Stimulated activated CD8-positive, alpha-beta memory T cell treated with anti-CD3 and anti-CD28 coated beads, Interleukin-15, amount 100 ng/mL, for 48 hours (primary cell): ENCODE measurements around the gene ANKRD6.

ENCODE experiments used
- DNase-seq, 2 donors: peaks; one replicate each; pipeline ENCODE4 v3.0.0-alpha.2; 2020; ENCODE audit warnings: low read depth in 2 of 2

Gene ANKRD6

DNA sequence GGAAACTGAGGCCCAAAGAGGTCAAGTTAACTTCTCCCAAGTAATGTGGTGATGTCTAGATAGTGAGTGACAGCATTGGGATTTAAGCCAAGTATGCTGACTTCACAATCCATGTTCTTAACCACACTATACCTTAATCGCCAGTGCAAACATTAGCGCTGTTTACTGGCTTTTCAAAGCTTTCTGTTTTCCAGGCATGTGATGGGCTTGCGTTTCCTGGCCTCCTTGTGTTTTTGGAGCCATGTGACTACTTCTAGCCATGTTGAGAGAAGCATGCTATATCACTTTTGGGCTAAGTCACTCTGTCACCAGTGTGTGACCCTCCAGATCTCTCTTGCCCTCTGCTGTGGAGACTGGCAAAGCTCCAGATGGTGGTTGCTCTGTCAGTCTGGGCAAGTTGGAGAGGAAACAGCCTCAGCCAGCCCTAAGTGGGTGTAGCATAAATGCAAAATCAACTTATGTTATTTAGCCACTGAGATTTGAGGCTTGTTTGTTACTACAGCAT lies 76.9 kb downstream of the ANKRD6 start:
- DNase-seq = no peak

DNA sequence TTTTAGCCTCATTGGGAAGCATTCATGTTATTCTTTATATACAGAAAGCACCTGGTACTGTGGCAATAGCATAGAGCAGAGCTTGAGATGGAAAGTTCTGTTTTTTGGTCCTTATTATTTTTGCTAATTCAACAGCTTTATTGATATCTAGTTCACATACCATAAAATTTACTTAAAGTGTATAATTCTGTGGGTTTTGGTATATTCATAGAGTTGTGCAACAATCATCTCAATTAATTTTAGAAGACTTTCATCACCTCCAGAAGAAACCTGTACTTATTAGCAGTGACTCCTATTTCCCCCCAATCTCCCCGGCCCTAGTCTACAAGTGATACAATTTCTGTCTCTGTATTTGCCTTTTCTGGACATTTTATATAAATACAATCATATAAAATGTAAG lies 77.4 kb downstream of the ANKRD6 start:
- DNase-seq = no peak

DNA sequence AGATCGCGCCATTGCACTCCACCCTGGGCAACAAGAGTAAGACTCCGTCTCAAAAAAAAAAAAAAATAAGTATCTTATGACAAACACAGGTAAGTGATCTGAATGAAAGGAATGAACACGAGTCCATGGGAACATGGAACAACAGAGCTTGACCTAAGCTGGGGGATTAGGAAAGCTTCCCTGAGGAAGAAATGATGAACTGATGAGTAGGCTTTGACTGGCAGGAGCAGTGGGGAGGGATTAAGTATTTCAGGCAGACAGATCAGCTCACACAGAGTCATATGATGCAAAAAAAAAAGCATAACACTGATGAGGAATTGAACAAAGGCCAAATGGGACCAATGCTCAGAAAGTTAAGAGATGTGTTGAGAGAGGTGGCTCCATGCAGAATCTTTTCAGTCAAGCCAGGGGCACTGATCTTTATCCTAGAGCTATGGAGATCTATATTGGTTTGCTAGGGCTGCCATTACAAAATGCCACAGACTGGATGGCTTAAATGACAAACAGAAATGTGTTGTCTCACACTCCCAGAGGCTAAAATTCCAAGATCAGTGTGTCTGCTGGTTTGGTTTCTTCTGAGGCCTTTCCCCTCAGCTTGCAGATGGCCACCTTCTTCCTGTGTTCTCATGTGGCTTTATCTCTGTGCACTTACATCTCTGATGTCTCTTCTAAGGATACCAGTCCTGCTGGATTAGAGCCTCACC lies 85.6 kb downstream of the ANKRD6 start:
- no peak for DNase-seq

DNA sequence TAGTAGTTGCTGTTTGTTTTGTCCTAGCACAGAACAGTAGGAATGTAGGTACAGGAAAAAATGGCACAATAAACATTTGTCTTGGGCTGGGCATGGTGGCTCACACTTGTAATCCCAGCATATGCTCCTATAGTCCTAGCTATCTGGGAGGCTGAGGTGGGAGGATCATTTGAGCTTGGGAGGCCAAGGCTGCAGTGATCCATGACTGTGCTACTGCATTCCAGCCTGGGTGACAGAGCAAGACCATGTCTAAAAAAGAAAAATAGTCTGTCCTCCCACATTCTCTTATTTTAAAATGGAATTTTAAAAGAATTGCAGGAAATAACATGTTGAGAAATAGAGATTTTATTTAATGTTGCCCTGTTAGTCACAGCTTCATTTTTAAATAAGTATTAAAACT lies 87.8 kb downstream of the ANKRD6 start:
- no peak for DNase-seq

DNA sequence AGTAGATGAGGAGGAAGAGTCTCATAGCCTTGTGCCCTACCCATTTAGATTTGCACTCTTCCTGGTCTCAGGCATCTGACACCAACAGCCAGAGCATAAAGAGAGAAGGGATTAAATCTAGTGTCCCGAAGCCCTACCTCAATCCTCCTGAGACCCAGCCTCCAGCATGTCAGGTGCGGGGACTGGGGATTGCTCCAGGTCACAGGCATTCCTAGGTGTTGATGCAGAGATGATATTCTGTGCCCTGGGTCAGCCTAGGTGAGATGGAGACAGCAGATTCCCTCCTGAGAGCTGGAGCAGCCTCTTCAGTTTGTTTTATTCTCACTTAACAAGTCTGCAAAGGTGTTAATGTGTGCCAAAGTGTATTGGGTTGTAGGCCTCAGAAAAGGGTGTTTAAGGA lies 89.8 kb downstream of the ANKRD6 start:
- no peak for DNase-seq

DNA sequence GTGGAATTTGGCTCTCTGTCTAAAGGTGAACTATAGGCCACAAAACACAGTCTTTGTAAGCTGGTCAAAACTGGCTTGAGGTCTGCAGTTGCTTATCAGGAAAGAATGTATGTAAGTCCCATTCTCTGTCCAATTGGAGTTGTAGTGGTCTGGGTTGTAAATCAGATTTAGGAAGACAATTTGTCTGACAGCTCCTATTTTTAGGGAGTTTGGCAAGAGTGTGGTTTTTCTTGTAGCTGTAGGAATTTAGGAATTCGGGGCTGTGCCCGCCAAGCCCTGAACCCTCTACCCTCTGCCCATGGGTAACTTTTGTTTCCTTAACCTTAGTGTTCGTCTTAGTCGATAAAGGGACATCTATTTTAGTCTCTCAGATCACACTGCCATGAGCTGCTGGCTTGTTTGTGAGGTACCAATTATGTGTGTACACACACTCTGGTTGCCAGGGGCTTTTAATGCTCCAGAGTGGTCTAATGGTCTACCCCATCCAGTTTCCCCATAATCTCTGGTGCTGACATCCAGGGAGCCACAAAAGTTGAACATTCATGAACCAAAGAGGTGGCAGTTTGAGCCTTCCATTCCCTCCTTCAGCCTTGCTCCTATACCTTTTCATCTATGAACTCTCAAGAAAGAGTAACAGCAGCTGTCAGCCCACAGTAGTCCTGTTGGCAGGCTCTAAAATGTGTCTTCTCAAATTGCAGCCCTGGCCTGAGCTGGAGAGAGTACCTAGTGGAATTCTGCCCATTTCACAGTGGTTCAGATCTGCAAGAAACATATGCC lies 93.0 kb downstream of the ANKRD6 start:
- DNase-seq = no peak

DNA sequence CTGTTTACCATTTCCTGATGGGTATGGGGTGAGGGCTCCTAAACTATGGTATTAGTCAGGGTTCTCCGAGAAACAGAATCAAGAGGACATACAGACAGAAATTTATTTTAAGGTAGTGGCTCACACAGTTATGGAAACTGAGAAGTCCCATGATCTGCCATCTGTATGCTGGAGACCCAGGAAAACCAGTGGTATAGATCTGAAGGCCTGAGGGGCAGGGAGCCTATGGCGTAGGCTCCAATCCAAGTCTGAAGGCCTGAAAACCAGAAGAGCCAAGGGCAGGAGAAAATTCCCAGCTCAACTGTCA lies 93.6 kb downstream of the ANKRD6 start:
- no peak for DNase-seq

DNA sequence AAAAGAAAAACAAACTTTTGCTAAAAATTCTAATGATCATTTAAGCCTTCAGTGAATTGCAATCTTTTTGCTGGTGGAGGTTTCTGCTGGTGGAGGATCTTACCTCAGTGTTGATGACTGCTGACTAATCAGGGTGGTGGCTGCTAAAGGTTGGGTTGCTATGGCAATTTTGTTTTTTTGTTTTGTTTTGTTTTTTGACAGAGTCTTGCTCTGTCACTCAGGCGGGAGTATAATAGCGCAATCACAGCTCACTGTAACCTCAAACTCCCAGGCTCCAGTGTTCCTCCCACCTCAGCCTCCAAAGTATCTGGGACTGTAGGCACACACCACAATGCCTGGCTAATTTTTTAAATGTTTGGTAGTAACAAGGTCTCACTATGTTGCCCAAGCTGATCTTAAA lies 94.7 kb downstream of the ANKRD6 start:
- DNase-seq = no peak

DNA sequence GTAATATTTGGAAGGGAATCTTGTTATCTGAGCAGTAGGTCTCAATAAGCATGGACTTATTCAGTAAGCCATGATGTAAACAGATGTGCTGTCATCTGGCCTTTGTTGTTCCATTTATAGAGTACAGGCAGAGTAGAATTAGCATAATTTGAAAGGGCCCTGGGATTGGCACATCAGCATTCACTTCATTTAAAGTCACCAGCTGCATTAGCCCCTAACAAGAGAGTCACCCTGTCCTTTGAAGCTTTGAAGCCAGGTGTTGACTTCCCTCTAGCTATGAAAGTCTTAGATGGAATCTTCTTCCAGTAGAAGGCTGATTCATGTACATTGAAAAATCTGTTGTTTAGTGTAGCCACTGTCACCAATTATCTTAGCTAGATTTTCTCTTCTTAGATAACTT lies 95.9 kb downstream of the ANKRD6 start:
- no peak for DNase-seq

DNA sequence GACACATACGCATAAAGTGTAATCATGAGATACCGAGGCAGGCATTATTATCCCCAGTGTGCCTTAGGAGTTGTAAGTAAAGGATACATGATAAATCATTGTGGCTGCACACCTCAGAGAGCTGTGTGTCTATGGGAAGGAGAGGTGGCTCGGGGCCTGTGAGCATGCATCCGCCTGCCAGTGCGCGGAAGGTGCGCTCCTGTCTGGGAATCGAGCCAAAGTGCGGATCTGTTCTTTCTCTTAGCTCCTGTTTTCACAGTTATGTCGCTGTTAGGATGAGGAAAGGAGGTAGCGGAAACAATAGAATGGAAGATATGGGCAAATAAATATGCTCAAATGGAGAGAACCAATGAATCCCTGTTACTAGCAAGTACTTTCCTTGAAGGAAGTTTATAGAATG lies 98.0 kb downstream of the ANKRD6 start:
- no peak for DNase-seq

DNA sequence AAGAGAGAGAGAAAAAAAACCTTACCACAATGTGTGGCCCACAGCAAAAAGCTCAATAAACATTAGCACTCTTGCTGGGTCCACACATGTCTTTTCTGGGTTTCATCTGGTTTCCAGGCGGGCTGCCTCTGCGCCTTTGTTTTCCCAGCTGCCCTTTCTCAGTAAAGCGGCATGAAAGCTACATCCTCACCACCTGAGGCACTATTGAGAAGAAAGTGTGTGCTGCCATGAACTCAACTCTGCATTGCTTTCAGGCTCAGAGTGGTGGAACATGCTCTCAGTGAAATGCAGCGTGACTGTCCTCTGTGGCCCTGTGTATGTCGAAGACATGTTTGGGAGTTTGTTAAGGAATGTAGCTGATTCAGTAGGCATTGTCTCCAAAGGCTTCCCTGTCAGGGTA lies 103.3 kb downstream of the ANKRD6 start:
- no peak for DNase-seq

DNA sequence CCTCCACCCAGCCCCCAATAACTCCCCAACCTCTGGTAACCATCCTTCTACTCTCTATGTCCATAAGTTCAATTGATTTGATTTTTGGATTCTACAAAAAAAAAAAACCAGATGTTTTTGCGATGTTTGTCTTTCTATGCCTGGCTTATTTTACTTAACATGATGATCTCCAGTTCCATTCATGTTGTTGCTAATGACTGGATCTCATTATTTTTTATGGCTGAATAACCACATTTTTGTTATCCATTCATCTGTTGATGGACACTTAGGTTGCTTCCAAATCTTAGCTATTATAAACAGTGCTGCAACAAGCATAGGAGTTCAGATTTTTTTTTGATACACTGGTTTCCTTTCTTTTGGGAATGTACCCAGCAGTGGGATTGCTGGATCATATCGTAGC lies 106.8 kb downstream of the ANKRD6 start:
- DNase-seq = no peak

DNA sequence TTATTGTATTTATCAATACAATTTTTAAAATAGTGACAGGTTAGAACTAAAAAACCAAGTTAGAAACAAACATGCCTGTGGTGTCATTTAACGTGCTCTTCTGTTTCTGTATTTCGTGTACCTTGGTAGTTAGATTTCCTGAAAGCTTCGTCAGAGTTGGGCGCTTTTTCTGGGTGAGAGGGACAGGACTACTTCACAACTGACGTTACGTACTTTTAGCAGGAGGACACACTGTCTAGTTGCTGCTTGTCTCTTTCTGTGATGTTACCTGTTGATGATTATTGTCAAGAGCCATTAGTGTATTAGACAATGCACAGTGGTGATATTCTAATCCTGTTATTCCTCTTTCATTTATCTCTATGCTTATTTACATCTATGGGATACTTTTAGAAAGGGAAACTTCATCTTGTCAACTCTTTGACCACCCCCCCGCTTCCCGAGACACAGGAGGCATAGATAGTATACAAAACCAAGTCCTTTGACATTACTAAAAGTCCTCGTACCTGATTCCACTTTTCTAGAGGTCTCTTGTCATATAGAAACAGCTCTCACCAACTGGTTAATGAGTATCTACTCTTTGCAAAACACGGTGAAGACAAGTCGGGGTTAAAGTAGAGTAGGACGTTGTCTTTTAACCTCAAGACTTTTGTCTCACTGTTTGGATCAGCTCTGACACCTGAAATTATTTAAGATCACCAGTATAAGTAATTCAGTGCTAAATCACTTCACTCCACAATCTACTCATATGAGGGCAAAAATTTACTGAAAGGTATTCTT lies 109.3 kb downstream of the ANKRD6 start:
- no peak for DNase-seq

DNA sequence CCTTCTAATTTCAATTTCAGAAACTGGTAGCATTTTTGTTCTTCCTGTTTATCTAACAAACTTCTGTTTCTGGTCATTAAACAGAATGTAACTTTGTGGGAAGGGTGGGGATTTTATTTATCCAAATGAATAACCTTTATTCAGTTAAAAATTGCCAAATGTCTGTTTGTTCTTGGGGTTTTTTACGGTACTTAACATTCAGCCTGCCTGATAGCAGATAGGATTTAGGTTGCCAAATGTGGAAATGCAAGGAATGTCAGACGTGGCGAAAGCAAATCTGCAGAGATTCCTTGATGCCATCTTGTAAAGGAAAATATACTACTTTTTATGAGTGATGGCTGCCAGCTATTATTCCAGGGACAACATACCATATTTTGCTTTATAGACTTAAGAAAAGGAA lies 109.9 kb downstream of the ANKRD6 start:
- DNase-seq = no peak

DNA sequence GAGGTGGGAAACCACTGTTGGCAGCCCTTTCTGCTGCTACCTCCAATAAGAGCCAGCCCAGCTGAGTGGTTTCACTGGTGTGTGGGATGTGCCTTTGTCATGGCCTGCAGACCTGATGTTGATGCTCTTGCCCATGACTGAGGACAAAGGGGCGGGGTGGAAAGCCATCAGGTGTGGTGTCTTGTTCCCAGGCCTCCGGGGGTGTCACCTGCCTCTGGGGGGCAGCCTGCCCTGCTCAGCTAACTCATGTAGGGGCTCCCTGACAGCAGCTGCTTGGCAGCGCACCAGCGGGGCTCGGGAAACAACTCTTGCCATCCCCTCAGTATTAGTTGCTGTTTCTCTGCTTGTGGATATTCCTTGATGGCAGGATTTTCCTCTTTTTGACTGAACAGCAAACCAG lies 114.3 kb downstream of the ANKRD6 start:
- no peak for DNase-seq

DNA sequence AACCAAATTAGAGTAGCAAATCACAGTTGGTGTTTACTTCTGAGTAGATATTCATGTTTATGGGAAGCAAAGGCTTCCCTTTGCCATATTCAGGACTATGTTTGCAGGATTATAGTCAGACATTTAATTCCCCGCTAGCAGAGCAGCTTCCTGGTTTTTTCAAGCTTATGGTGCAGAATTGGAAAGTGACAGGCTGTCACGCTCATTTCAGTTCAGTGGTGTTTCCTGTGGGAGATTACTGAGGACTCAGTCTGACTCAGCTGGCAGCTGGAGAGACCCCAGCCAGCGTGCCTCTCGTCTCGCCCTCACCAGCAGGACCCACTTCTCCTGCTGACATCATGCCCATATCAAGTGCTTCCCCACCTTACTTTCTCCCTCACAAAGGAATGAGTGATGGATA lies 120.5 kb downstream of the ANKRD6 start:
- no peak for DNase-seq

DNA sequence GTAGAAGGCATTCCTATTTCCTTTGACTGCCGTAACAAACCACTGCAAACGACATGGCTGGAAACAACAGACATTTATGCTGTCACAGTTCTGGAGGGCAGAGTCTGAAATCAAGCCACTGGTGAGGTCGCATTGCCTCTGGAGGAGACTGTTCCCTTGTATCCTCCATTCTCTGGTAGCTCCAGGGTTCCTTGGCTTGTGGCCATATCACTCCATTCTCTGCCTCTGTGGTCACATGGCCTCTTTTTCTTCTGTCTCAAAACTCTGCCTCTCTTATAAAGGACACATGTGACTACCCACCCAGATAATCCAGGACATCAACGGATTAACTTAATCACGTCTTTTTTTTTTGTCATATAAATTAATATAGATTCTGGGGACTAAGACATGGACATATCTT lies 121.2 kb downstream of the ANKRD6 start:
- DNase-seq = no peak

DNA sequence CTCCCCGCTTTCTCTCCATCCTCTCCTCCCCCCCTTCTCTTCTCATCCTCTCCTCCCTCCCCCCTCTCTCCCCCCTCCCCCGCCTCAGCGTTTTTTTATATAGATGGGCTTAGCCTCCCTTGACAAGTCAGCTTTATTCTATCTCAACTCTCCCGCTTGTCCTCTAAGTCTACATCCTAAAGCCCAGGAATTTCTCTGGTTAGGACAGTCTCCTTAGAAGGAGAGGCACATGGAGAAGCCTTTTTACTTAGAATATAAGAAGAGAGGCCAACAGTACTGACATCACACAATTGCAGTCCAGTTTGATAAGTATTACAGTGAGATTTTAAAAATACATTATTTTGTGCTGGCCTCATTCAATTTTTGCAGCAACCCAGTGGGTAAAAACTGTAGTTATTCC lies 122.1 kb downstream of the ANKRD6 start:
- DNase-seq = no peak

DNA sequence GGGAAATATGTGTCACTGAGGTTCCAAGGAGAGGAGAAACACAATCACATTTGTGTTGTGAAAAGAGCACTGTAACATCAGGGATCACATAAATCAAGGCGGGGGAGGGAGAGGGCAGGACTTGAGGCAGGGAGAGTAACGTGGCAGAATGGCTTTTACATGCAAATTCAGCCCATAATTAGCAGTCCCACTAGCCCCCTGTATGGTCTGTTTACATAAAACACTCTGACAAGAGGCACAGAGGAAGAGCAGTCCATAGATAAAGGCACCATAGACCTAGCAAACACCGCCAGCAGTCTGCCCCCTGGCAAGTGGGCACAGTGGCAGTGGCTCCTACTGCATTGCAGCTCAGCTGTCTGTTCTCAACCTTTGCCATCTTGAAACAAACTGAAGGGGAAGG lies 122.9 kb downstream of the ANKRD6 start:
- DNase-seq = no peak

DNA sequence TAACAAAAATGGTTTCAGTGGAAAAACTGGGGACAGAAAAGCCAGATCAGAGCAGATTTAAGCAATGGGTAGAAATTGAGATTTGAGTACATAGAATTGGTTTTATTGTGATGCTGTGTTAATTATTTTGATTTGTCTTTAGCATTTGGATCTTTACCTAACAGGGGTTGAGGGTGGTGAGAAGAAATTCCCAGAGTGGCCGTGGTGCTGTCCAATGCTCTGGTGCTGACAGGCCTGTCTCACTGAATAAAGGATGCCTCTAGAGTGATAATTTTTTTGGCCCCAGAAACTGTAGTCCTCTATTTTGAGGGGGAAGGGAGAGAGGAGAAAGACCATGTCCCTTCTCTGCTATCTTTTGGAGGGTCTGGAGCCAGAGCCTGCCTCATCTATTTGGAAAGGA lies 126.5 kb downstream of the ANKRD6 start:
- DNase-seq = no peak

DNA sequence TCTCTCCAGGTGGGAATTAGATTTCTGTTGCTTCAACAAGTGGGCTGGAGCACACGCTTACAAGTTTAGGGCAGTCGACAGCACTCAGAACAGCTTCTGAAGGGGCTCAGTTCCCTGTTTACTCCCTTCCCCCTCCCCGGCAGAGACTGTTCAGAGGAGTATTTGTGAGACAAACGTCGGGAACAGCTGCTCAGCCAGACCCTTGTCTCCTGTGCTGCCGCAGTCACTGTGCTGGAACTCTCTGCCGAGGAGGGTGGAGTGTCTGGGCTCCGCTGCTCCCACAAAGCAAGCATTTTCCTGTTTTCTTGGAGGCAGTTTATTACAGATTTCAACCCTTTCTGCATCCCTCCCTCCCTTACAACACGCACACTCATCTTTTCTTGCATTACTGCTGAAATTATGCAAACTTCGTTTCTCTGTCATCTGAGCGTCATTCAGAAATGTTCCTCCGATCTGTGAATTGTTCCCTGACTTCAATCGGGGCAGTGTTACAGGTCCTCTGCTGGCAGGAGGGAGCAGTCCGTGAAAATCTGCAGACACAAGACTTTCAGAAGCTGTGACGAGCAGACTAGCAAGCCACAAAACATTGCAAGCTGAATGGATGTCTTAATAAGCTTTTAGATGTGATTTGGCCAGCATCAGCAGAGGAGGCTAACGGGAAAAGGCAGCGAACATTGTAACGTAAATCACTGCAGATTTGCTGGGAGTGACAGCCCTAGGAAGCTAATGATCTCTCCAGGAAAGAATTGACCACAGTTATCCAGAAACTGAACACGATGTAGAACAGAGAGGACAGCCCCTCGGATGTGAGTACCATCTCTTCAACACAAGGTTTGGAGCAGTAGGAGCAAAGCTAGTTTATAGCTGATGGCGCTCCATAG lies 129.4 kb downstream of the ANKRD6 start:
- DNase-seq = no peak

DNA sequence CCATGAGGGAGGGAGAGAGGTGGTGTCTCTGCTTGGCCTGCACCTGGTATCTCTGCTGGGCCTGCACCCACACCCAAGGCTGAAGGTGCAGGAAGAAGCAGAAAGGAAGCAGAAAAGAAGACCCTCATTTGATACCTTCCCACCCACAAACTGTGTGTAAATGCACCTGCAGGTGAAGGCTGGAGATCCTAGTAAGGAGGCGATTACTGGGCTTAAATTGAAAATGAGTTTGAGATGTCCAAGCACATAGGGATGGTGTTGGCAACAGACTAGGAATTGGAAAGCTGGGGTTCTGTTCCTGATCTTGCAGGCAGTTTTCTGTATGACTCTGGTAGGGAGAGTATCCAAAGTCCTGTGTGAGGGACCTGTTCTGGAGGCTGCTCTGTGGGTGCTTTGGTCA lies 130.9 kb downstream of the ANKRD6 start:
- no peak for DNase-seq
